GM10847 (cell line): Measurements from ENCODE around the gene CCDC92.

Experiments
- POLR2A ChIP-seq: IDR thresholded peaks from 2 replicates; pipeline ENCODE4 v1.6.1; 2011; ENCODE audit not compliant: insufficient read length; ENCODE audit errors: extremely low read depth

Gene CCDC92

GRCh38 chr12:123966596-123966995, 6.0 kb downstream of the CCDC92 start:
- TF ChIP-seq POLR2A = no peak

GRCh38 chr12:123965382-123965781, 7.2 kb downstream of the CCDC92 start:
- TF ChIP-seq POLR2A = no peak

GRCh38 chr12:123963821-123964220, 8.8 kb downstream of the CCDC92 start:
- no peak for TF ChIP-seq POLR2A

- TF ChIP-seq POLR2A = no peak
Measured at GRCh38 chr12:123962513-123962912, 10.1 kb downstream of the CCDC92 start.

- no peak for TF ChIP-seq POLR2A
Measured at GRCh38 chr12:123961585-123962345, 10.9 kb downstream of the CCDC92 start.

GRCh38 chr12:123960856-123961255, 11.8 kb downstream of the CCDC92 start:
- TF ChIP-seq POLR2A = no peak

- no peak for TF ChIP-seq POLR2A
Measured at GRCh38 chr12:123960029-123960735, 12.4 kb downstream of the CCDC92 start.

- TF ChIP-seq POLR2A = no peak
Measured at GRCh38 chr12:123958876-123959275, 13.8 kb downstream of the CCDC92 start.

- TF ChIP-seq POLR2A = no peak
Measured at GRCh38 chr12:123958462-123958861, 14.2 kb downstream of the CCDC92 start.

GRCh38 chr12:123957196-123957595, 15.4 kb downstream of the CCDC92 start:
- TF ChIP-seq POLR2A = no peak

- TF ChIP-seq POLR2A = no peak
Measured at GRCh38 chr12:123956249-123956648, 16.4 kb downstream of the CCDC92 start.

- no peak for TF ChIP-seq POLR2A
Measured at GRCh38 chr12:123954647-123955350, 17.8 kb downstream of the CCDC92 start.

- TF ChIP-seq POLR2A = no peak
Measured at GRCh38 chr12:123952037-123952436, 20.6 kb downstream of the CCDC92 start.

GRCh38 chr12:123951467-123951866, 21.2 kb downstream of the CCDC92 start:
- TF ChIP-seq POLR2A = no peak

- TF ChIP-seq POLR2A = no peak
Measured at GRCh38 chr12:123950476-123951349, 21.9 kb downstream of the CCDC92 start.
